HG03575 (cell line): ENCODE measurements around the gene USP6.
"Not testable (repeated sequence)": the region's sequence is repeated elsewhere in the genome, so short reads cannot be mapped to it uniquely, and the experiment has no call there.

Source experiments
- ATAC-seq: cut with Tn5 transposase; IDR thresholded peaks from one replicate; pipeline ENCODE4 v1.9.1; 2021; ENCODE audit not compliant: unreplicated experiment, insufficient number of reproducible peaks, low FRiP score; ENCODE audit errors: extremely low read depth

Gene USP6

GRCh38 chr17:5120436-5121185 lies 4.8 kb downstream of the USP6 start:
- not testable (repeated sequence) for ATAC-seq

- ATAC-seq: no peak
These were observed 5.5 kb downstream of the USP6 start for GRCh38 chr17:5121186-5121841.

GRCh38 chr17:5122056-5122455 lies 6.2 kb downstream of the USP6 start:
- not testable (repeated sequence) for ATAC-seq

- no peak for ATAC-seq
These were observed 6.9 kb downstream of the USP6 start for GRCh38 chr17:5122586-5123342.

GRCh38 chr17:5123343-5124124 lies 7.7 kb downstream of the USP6 start:
- no peak for ATAC-seq

- not testable (repeated sequence) for ATAC-seq
These were observed 8.4 kb downstream of the USP6 start for GRCh38 chr17:5124125-5124760.

GRCh38 chr17:5124896-5125295 lies 9.1 kb downstream of the USP6 start:
- not testable (repeated sequence) for ATAC-seq

GRCh38 chr17:5126719-5127488 lies 11.1 kb downstream of the USP6 start:
- no peak for ATAC-seq

GRCh38 chr17:5127910-5128309 lies 12.1 kb downstream of the USP6 start:
- no peak for ATAC-seq

GRCh38 chr17:5128387-5128786 lies 12.6 kb downstream of the USP6 start:
- not testable (repeated sequence) for ATAC-seq

- ATAC-seq: no peak
These were observed 13.2 kb downstream of the USP6 start for GRCh38 chr17:5128905-5129535.

- not testable (repeated sequence) for ATAC-seq
These were observed 13.9 kb downstream of the USP6 start for GRCh38 chr17:5129770-5130169.

GRCh38 chr17:5130261-5130660 lies 14.4 kb downstream of the USP6 start:
- ATAC-seq: not testable (repeated sequence)

GRCh38 chr17:5130687-5131086 lies 14.9 kb downstream of the USP6 start:
- ATAC-seq: not testable (repeated sequence)

- ATAC-seq: no peak
These were observed 15.4 kb downstream of the USP6 start for GRCh38 chr17:5131146-5131715.

GRCh38 chr17:5131799-5132502 lies 16.1 kb downstream of the USP6 start:
- ATAC-seq: not testable (repeated sequence)
